Right hindlimb (tissue), 1 donor: Measurements from ENCODE around the gene SLC5A9.
"Not testable (repeated sequence)": the region's sequence is repeated elsewhere in the genome, so short reads cannot be mapped to it uniquely, and the experiment has no call there.

Experiments used
- DNase-seq: peaks from one replicate; pipeline ENCODE4 v3.0.0-alpha.2; 2018

Gene SLC5A9

DNA sequence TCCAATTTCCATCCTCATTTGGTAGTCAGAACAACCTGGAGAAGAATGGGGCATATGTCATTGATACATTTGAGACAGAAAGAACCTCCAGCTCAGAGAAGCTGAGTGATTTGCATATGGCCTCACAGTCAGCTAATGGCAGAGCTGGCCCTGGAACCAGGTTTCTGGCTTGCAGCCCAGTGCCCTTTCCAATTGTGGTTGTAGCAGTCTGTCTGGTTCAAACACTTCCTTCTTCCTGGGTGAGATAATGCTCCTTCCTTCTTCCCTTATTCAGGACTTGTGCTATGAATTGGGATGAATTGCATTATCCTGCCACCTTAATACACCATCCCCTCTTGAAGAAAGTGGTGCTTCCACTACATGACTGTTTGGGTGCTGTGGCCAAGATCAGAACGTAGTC is 24.2 kb downstream of the SLC5A9 start:
- no peak for DNase-seq

DNA sequence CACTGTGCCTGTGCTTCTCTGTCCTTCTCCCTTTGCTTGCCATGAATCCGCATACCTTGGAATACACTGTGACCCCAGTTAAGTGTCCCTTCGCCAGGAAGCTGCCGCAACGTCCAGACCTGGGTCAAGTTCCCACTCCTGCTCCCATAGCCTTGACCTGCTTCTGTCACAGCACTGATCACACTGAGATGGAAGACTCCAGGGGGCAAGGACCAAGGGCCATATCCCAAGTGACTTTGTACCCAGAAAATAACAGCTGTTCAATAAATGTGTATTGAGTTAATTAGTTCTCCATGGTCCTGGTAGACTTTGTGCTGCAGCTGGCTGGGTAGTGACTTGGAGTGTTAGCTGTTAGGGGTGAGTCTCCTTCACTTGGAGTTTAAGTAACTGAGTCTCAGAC is 25.8 kb downstream of the SLC5A9 start:
- no peak for DNase-seq

DNA sequence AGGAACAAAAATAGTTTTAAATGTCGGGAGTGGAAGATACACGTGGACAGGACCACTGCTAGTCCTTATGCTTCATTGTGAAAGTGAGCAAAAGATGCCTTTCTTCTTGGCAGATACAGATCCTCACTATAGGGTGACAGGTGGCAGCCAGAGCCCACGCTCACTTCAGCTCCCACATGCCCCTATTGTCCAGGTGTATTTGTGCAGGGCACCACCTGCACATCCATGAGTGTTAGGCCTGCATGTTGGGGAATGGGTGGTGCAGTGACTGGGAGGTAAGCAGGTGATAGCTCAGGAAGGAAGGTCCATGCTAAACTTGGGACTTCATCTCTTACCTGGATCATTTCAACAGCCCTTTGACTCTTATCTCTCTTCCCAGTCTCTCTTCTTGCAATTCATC is 27.4 kb downstream of the SLC5A9 start:
- DNase-seq, result no peak

DNA sequence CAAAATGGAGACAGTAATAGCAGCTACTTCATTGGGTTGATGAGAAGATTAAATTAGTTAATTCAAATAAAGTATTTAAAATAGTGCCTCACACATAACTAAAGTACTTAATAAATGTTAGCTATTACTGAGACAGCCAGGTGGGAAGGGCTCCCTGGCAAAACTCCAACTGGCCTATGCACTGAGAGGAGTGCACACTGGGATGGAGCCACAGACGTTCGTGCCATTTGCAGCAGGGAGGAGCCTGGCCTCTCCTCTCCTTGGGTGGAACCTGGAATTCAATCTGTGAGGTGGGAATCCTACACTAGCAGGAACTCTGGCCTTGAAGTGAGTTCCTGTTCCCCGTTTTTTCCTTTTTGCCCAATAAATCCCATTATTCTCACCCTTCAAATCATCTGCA is 28.1 kb downstream of the SLC5A9 start:
- no peak for DNase-seq

DNA sequence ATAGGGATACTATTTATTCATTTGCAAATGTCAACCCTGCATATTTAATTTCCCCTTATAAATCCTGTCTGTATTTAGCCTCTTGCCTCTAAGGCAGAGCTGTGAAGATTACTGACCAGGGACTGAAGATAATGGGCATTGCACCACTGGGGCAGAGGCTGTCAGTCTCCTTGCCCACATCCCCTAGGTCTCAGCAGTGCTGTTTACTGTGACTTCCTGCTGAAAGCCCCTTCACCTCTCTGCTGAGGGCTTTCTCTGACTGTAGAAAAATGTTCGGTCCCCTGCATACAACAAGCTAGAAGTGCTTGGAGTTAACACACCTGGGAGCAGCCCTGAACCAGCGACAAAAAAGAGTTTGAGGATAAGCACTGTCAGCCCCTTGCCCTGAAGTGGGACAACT is 28.8 kb downstream of the SLC5A9 start:
- DNase-seq, result no peak

DNA sequence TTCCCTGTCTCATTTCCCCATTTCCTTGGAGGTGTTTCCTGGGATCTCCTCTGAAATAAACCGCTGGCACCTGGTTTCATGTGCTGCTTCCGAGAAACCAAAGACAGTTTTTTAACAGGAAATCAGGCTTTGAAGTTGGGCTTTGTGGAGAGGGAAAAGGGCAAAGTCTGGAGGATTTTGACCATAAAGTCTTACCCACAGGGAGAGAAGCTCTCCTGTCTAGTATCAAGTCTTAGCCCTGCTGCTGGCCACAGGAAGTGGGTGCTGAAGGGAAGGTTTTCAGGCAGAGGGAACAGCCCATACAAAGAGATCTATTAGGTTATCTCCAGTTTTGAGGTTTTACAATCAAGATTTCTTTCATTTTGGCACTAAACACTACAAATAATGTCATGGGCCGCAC is 29.3 kb downstream of the SLC5A9 start:
- DNase-seq, result no peak

DNA sequence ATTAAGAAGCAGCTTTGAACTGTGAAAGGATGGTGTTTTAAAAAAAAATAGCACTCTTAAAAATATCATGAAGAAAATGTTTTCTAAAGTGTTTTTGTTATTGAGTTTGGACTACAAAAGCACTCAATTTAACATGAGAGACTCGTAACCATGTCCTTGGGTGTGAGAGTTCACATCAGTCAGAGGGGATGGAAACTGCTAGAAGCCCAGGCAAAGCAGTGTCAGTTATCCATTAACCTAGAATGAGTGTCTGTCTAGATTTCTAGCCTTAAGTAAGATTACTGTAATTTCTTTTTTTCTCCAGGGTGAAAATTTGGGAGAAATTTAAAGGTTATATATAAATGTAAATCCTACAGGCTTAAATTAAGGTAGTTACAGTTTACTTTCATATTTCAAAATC is 31.7 kb downstream of the SLC5A9 start:
- no peak for DNase-seq

DNA sequence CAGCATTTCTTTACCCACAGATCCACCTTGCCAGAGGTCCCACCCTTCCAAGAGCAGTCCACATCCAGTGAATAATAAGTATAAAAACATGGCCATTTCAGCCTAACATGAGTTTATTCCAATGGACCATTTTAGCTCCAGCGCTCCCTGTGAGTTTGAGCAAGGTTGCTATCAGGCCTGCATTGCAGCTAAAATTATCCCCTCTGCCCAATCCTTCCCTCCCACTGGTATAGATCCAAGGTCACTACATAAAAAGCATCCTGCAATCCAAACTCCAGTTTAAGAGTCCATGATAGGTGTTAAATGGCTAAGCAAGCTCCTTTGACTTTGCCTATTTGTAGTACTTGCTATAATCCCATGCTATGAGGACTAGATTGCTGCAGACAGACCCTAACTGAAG is 35.6 kb downstream of the SLC5A9 start:
- DNase-seq, result no peak

DNA sequence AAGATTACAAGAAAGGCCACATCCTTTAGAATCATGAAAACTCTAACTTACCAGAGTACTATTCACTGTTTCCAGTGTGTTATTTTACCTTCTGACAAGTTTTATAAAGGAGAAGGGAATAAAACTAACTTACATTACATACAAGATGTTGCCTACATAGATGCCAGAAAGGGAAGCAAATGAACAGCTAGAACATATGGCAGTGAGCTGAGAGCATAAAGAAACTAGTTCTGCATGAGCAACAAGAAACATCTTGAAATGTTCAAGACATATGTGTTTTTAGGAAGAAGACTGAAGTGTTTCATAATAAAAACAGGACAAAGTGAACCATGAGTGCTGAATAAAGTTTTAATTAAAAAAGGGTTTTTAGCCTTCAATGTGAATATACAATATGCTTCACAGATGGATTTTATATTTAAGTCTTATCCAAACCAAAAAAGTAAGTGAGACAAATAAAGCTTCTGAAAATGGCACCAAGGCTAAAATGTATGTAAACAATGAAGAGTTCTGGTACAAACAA is 39.4 kb downstream of the SLC5A9 start:
- DNase-seq, result no peak

DNA sequence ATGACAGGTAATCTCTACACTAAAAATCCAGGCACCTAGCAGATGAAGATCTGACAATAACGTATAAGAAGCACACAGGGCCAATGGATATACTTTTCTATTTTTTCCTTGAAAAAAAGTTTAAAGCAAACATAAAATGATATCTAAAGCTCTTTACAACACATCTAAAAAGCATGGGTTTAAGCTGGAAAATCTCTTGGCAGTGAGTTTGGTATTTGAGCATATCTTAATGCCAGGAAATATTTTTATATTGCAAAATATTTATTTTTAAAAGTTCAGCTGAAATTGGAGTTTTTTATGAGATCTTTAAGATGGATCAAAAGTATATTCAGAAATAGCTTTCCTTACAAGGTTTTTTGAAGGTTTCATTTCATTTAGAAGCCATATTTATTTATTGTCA is 40.5 kb downstream of the SLC5A9 start:
- DNase-seq, result no peak

DNA sequence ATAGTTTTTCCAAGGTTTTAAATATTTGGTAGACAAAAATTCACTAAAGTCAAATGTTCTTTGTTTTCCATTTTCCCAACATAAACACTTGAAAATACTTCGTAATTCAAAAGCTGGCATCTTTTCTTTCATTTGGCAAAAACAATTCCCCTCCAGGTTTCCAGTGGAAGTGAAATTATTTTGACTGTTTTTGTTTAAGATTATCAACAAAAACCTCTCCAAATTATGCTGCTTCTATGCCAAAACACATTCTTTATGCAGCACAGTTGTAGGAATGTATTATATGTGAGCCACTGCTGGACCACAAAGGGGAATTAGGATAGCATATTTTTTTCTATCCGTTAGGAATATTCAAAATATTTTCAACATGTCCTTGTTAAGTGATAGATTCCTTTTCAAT is 44.1 kb downstream of the SLC5A9 start:
- no peak for DNase-seq

DNA sequence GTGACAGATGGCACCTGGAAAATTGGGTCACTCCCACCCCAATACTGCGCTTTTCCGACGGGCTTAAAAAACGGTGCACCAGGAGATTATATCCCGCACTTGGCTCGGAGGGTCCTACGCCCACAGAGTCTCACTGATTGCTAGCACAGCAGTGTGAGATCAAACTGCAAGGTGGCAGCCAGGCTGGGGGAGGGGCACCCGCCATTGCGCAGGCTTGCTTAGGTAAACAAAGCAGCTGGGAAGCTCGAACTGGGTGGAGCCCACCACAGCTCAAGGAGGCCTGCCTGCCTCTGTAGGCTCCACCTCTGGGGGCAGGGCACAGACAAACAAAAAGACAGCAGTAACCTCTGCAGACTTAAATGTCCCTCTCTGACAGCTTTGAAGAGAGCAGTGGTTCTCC is 54.9 kb downstream of the SLC5A9 start:
- DNase-seq, result not testable (repeated sequence)

DNA sequence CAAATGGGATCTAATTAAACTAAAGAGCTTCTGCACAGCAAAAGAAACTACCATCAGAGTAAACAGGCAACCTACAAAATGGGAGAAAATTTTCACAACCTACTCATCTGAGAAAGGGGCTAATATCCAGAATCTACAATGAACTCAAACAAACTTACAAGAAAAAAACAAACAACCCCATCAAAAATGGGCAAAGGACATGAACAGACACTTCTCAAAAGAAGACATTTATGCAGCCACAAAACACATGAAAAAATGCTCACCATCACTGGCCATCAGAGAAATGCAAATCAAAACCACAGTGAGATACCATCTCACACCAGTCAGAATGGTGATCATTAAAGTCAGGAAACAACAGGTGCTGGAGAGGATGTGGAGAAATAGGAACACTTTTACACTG is 59.8 kb downstream of the SLC5A9 start:
- DNase-seq, result not testable (repeated sequence)

DNA sequence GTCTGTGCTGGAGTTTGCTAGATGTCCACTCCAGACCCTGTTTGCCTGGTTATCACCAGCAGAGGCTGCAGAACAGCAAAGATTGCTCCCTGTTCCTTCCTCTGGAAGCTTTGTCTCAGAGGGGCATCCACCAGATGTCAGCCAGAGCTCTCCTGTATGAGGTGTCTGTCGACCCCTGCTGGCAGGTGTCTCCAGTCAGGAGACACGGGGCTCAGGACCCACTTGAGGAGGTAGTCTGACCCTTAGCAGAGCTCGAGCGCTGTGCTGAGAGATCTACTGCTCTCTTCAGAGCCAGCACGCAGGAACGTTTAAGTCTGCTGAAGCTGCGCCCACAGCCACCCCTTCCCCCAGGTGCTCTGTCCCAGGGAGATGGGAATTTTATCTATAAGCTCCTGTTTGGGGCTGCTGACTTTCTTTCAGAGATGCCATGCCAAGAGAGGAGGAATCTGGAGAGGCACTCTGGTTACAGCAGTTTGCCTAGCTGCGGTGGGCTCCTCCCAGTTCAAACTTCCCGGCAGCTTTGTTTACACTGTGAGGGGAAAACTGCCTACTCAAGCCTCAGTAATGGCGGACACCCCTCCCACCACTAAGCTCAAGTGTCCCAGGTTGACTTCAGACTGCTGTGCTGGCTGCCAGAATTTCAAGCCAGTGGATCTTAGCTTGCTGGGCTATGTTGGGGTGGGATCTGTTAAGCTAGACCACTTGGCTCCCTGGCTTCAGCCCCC is 62.3 kb downstream of the SLC5A9 start:
- DNase-seq, result not testable (repeated sequence)

DNA sequence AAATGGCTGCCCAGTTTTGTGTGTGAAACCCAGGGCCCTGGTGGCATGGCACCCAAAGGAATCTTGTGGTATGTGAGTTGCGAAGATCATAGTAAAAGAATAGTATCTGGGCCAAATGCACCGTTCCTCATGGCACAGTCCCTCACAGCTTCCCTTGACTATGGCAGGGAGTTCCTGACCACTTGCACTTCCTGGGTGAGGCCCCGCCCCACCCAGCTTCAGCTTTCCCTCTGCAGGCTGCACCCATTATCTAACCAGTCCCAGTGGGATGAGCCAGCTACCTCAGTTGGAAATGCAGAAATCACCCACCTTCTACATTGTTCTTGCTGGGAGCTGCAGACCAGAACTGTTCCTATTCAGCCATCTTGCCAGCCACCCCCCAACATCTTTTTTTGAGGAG is 63.0 kb downstream of the SLC5A9 start:
- no peak for DNase-seq

DNA sequence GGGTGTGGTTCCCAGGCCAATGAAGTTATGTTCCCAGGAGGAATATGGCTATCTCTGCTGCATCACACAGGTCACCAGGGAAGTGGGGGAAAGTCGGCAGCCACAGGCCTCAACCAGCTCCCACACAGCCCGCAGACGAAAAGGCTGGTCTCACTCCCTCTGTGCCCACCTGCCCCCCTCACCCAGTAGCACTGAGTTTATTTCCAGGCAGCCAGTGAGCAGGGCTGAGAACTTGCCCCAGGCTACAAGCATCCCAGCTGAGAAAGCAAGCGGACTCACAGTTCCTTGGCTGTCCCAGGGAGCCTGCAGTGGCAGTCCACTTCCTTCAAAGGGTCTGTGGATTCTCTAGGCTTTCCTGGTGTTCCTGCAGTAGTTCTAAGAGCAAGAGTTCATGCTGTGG is 68.9 kb downstream of the SLC5A9 start:
- no peak for DNase-seq

DNA sequence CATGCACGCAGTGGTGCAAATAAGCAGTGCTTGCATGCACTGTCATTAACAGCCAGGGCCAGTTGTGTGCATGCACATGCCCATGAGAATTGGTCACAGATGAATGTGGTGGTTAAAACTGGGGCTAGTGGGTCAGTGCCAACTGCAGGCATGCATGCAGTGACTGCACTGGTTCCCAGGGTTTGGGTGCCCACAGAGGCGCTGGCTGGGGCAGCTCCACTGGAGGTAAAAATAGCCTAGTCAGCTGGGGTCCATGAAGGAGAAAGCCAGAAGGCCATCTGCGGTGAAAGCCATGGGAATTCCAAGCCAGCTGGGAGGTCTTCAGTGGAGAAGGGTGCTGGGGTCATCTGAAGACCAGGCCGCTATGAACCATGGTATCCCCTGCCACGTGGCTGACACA is 70.2 kb downstream of the SLC5A9 start:
- no peak for DNase-seq

DNA sequence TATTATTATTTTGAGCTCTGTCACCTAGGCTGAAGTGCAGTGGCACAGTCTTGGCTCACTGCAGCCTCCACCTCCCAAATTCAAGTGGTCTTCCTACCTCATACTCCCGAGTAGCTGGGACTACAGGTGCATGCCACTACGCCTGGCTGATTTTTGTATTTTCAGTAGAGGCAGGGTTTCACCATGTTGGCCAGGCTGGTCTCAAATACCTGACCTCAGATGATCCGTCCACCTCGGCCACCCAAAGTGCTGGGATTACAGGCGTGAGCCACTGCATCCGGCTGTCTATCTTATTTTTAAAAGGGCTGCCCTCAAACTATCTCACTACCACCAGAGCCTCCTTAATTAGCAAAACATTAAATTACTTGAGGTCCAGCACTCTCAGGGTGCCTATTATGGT is 71.6 kb downstream of the SLC5A9 start:
- not testable (repeated sequence) for DNase-seq

DNA sequence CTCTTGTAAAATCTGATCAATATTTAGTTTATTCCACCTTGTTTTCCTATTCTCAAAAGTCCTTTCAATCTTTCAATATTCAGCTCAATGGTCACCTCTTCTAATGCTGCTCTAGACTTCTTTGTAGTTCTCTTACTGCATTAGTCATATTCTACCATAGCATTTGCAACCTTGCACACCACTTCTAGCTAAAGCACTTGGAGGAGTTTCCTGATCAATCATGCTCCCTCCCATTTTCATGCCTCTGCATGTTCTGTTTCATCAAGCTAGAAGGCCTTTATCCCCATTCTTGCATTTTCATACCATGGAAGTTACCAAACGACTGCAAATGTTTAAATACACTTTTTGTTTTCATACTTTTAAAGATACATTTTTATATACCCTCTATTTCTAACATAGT is 72.1 kb downstream of the SLC5A9 start:
- no peak for DNase-seq
